OCI-LY7 (cell line): ENCODE results near the gene C1QTNF2.

Experiments
- CTCF ChIP-seq: fragments of 200-600 bp; sonication (generic); conservative IDR thresholded peaks from 2 replicates; pipeline ENCODE4 v1.5.1; 2014; ENCODE audit warnings: mild to moderate bottlenecking, antibody characterized with exemption, low read length, moderate library complexity, mixed read lengths
- EZH2phosphoT487 ChIP-seq: fragments of 200-600 bp; sonication (generic); IDR thresholded peaks from 2 replicates; pipeline ENCODE4 v1.6.1; 2018; ENCODE audit warnings: low read depth, borderline replicate concordance, mild to moderate bottlenecking, mixed run types, antibody characterized with exemption, low read length, moderate library complexity, mixed read lengths

GRCh38 chr5:160356550-160357347, 13.7 kb downstream of the C1QTNF2 start:
- no peak for TF ChIP-seq CTCF
- no peak for TF ChIP-seq EZH2phosphoT487
